GM10248 (cell line): ENCODE measurements around the gene CRACDL.

ENCODE experiments used
- CTCF ChIA-PET: fragments of 300-600 bp; sonication (Branson Sonifier 250); formaldehyde crosslinking; extraction: SDS; loops from one replicate; lab custom pipeline; 2021; ENCODE audit warnings: antibody characterized with exemption; lab: Yijun Ruan, JAX
- POLR2A ChIA-PET: fragments of 350-650 bp; sonication (Branson Sonifier 250); formaldehyde crosslinking; extraction: SDS; loops from one replicate; lab custom pipeline; 2020; ENCODE audit warnings: antibody characterized with exemption; lab: Yijun Ruan, JAX
- DNase-seq: peaks from one replicate; pipeline ENCODE4 v3.0.0; 2012; ENCODE audit errors: extremely low spot score
- TF ChIP-seq, protein P1 (sequence below): IDR thresholded peaks from 2 replicates; pipeline ENCODE4 v1.5.1; 2012; ENCODE audit warnings: mild to moderate bottlenecking, low read depth; ENCODE audit errors: extremely low read depth, missing control alignments, control extremely low read depth

The CRACDL gene

DNA sequence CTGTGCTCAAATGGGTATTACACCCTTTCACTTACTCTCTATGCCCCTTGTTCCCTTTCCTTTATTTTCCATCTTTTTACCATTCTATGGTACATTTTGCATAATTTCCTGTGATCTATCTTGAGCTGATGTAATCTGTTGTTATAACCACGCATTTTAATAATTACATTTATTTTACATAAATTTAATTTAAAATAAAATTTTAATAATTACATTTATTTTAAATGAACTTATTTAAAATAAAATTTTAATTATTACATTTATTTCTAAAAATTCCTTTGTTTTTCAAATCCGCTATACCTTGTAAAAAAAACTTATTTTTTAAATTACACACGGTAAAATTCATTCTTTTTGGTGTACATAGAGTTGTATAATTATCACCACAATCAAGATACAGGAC is 93.9 kb downstream of the CRACDL start:
- ChIA-PET POLR2A (no interaction called here), CTCF (interaction anchor here (1.1 kb wide), 1 partner anchor 193 kb away, joined by 3 read pairs; no protein-coding TSS in a partner anchor)
- TF ChIP-seq, protein P1, sequence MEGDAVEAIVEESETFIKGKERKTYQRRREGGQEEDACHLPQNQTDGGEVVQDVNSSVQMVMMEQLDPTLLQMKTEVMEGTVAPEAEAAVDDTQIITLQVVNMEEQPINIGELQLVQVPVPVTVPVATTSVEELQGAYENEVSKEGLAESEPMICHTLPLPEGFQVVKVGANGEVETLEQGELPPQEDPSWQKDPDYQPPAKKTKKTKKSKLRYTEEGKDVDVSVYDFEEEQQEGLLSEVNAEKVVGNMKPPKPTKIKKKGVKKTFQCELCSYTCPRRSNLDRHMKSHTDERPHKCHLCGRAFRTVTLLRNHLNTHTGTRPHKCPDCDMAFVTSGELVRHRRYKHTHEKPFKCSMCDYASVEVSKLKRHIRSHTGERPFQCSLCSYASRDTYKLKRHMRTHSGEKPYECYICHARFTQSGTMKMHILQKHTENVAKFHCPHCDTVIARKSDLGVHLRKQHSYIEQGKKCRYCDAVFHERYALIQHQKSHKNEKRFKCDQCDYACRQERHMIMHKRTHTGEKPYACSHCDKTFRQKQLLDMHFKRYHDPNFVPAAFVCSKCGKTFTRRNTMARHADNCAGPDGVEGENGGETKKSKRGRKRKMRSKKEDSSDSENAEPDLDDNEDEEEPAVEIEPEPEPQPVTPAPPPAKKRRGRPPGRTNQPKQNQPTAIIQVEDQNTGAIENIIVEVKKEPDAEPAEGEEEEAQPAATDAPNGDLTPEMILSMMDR: no peak
- DNase-seq: no peak

DNA sequence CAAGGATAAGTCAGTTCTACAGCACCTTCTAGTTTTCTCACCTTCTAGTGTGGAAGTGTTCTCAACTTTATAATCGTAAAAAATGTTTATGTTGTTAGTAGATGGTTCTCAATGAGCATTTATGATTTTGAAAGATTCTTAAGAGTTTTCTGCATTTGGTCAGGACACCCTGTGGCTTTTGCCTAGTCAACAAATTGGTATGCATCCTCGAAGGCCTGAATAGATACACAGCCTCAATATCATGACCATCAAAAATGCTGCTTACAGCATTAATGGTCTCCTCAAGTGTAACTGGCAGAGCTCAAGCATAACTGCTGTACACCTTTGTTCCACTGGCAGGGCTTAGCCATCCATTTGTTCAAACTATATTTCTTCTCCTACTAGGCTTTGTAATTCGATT is 96.7 kb downstream of the CRACDL start:
- TF ChIP-seq, protein P1: no peak
- POLR2A ChIA-PET: no interaction called here
- no peak for DNase-seq
- CTCF ChIA-PET: interaction anchor here (0.8 to 5.4 kb wide), 2 partner anchors 190 to 194 kb away, joined by 4 to 44 read pairs; no protein-coding TSS in a partner anchor

DNA sequence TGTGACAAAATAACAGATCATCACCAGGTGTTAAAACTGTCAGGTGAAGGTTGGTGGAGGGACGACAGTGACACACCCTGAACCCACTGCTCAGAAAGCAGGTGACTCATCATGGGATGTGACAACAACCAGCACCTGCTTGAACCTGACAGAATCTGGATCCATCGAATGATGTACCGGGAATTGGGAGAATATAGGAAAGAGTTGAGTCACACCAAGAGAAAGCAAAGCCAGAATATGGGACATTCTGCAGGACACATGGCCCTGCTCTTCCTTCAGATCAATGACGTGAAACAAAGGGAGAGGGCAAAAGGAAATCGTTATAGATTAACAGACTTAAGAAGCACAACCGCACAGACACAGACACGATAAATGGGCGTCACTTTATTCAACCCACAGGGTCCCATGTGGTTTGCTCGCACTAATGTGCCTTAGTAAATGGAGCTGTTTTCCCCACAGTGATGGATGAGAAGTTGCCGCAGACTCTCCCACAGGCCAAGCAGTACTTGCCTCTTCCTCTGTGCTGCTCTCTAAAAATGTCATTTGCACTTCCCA is 100.1 kb downstream of the CRACDL start:
- DNase-seq: no peak
- ChIA-PET CTCF (interaction anchor here (5.4 kb wide), 1 partner anchor 187 kb away, joined by 44 read pairs; no protein-coding TSS in a partner anchor), POLR2A (no interaction called here)
- TF ChIP-seq, protein P1: no peak

DNA sequence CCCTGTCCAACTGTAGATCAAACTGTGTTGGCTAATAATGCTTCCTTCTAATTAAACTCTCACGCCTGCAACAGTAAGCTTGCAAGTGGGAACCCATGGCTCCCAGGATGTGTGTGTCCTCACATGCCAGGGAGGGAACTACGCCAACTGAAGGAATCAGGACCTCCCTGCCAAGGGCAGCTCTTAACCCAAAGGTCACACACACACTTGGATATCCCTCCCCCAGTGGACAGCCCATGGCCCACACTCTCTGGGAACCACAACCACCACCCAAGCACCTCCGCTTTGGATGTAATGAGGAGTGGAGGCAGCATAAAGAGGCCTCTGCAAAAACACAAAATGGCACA is 102.1 kb downstream of the CRACDL start:
- ChIA-PET POLR2A (no interaction called here), CTCF (no interaction called here)
- TF ChIP-seq, protein P1: no peak
- no peak for DNase-seq

DNA sequence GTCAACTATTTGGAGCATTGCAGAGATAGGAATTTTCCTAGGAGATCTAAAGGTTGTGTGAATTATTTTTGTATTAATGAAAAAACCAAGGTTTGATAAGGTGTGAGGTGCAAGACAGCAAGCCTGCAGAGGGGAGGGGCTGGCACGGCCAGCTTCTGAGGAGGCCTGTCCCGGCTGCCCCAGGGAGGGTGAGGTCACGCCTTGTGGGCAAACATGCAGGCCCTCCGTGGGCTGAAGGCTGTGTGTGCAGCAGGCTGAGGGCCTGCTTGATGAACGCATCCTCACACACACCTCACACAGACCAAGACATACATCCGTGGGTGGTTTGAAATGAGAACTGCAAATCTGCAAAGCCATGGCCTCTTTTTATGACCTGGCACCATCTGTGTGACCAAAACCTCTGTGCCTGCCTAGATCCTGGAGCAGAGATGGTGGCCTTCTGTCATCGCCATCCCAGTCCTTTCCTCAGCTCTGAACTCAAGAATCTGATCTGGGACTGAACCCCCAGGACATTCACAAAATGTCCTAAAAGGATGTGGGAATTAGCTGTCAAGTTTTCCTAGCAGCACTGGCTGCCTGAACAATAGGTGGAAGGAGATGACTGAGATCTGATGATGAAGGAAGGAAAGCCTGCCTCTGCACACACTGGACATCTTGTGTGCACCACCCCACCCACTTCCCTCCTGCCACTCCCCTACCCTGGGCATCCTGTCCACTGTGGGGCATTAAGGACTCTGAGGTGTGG is 102.7 kb downstream of the CRACDL start:
- ChIA-PET POLR2A (no interaction called here), CTCF (interaction anchor here (2.3 kb wide), 1 partner anchor 184 kb away, joined by 9 read pairs; no protein-coding TSS in a partner anchor)
- TF ChIP-seq, protein P1: no peak
- DNase-seq: no peak

DNA sequence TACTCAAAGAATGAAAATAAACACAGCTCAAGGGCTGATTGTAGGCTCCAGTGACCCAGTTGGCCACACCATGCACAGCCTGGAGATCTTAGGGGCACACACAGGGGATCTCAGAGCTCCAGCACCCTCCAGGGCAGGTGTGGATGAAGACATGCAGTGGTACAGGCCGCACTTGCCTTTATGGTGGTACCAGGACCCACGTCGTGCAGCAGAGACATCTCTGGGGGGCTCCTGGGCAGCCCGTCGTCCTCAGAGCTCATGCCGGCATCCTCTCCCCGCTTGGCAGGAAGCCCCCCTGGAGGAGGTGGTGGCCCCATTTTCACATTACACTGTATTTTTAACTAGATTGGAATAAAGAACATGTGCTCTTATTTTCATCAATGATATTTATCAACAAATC is 103.9 kb downstream of the CRACDL start:
- ChIA-PET CTCF (interaction anchor here (1.1 to 2.3 kb wide), 2 partner anchors 16 to 183 kb away, joined by 5 to 9 read pairs; no protein-coding TSS in a partner anchor), POLR2A (no interaction called here)
- DNase-seq: no peak
- TF ChIP-seq, protein P1: no peak
